ENCODE data around the gene FAM162A.

- TF ChIP-seq CTCF (IDR thresholded peaks at IDR 0.05) (no peak), POLR2A (IDR thresholded peaks at IDR 0.05) (no peak)
These were observed 11.6 kb downstream of the FAM162A start for GRCh38 chr3:122395582-122395981.

Data from heart left ventricle (tissue), 13 donors.